Measurements from ENCODE around the gene MOB4.

Gene MOB4

DNA sequence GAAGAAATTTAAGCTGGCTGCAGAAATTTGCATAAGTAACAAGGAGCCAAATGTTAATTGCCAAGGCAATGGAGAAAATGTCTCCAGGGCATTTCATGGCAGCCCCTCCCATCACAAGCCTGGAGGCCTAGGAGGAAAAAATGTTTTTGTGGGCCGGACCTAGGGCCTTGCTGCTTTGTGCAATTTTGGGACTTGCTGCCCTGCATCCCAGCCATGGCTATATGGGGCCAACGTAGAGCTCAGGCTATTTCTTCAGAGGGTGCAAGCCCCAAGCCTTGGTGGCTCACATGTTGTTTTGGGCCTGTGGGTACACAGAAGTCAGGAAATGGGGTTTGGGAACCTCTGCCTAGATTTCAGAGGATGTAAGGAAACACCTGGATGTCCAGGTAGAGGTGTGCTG, 57.7 kb downstream of the MOB4 start:
- H3K9me3 ChIP-seq (ENCODE audit: control insufficient read depth, low read length), result peaks cover 5% of the 10 kb centered on the region
- 98% methylated on average over 2 of the region's 2 CpGs for WGBS
- no peak overlapping the region for H4K8ac ChIP-seq (ENCODE audit: low read length)
- no peak overlapping the region for H3K4me2 ChIP-seq (ENCODE audit: low read length, poor library complexity, severe bottlenecking)
- H2BK12ac ChIP-seq (ENCODE audit: low read length in 2 of 2), result no peak overlapping the region
- DNase-seq, result no peak
- no peak overlapping the region for H3K27ac ChIP-seq (ENCODE audit: low read length, poor library complexity, severe bottlenecking)
- no peak overlapping the region for H3K23ac ChIP-seq (ENCODE audit: low read length in 2 of 2)
- no peak overlapping the region for H3K14ac ChIP-seq (ENCODE audit: low read length in 2 of 2)
- no peaks in the 10 kb centered on the region for H3K27me3 ChIP-seq (ENCODE audit: control insufficient read depth in 1 of 2, insufficient read depth in 1 of 2, low read length in 2 of 2)
- H3K9ac ChIP-seq (ENCODE audit: low read length), result no peak overlapping the region
- no peak overlapping the region for H2BK120ac ChIP-seq (ENCODE audit: low read depth, low read length)
- no peak overlapping the region for H2BK5ac ChIP-seq (ENCODE audit: low read depth, low read length, poor library complexity, severe bottlenecking)
- H3K18ac ChIP-seq (ENCODE audit: low read depth in 1 of 2, low read length in 2 of 2), result no peak overlapping the region
- H4K91ac ChIP-seq (ENCODE audit: low read length), result no peak overlapping the region
- H3K4ac ChIP-seq (ENCODE audit: low read depth in 1 of 2, low read length in 2 of 2), result no peak overlapping the region
- no peak overlapping the region for H3K4me3 ChIP-seq (ENCODE audit: insufficient read depth in 1 of 2, low read depth in 1 of 2, low read length in 2 of 2)
- no peak overlapping the region for H2AFZ ChIP-seq (ENCODE audit: low read depth, low read length)
- peaks cover 4% of the 10 kb centered on the region for H3K79me1 ChIP-seq (replicated peaks; ENCODE audit: low read length, poor library complexity, severe bottlenecking)
- peaks cover 10 to 13% of the 10 kb centered on the region in 2 experiments for H3K36me3 ChIP-seq (ENCODE audit: control insufficient read depth in 1 of 2, insufficient read depth in 2 of 2, low read depth in 1 of 2, low read length in 2 of 2)
- peaks cover 8% of the 10 kb centered on the region for H3K4me1 ChIP-seq (ENCODE audit: control insufficient read depth, insufficient read depth, low read depth, low read length)
- no peak overlapping the region for H2BK15ac ChIP-seq (ENCODE audit: low read depth, poor library complexity, severe bottlenecking)
- H2AK5ac ChIP-seq (ENCODE audit: low read length, severe bottlenecking), result no peak overlapping the region

- no peak overlapping the region for H2BK12ac ChIP-seq (ENCODE audit: low read length in 2 of 2)
- no peak overlapping the region for H2BK120ac ChIP-seq (ENCODE audit: low read depth, low read length)
- H3K27me3 ChIP-seq (ENCODE audit: control insufficient read depth in 1 of 2, insufficient read depth in 1 of 2, low read length in 2 of 2), result no peaks in the 10 kb centered on the region
- H3K4me2 ChIP-seq (ENCODE audit: low read length, poor library complexity, severe bottlenecking), result no peak overlapping the region
- peaks cover 4% of the 10 kb centered on the region for H3K79me1 ChIP-seq (replicated peaks; ENCODE audit: low read length, poor library complexity, severe bottlenecking)
- H3K4me1 ChIP-seq (ENCODE audit: control insufficient read depth, insufficient read depth, low read depth, low read length), result peaks cover 8% of the 10 kb centered on the region
- H4K91ac ChIP-seq (ENCODE audit: low read length), result no peak overlapping the region
- H3K23ac ChIP-seq (ENCODE audit: low read length in 2 of 2), result no peak overlapping the region
- H4K8ac ChIP-seq (ENCODE audit: low read length), result no peak overlapping the region
- no peak overlapping the region for H3K18ac ChIP-seq (ENCODE audit: low read depth in 1 of 2, low read length in 2 of 2)
- H3K27ac ChIP-seq (ENCODE audit: low read length, poor library complexity, severe bottlenecking), result peak overlapping the region; percentile 65
- peak; percentile 14 for DNase-seq
- H3K9ac ChIP-seq (ENCODE audit: low read length), result peak overlapping the region; percentile 54
- H2BK15ac ChIP-seq (ENCODE audit: low read depth, poor library complexity, severe bottlenecking), result no peak overlapping the region
- no peak overlapping the region for H2AK5ac ChIP-seq (ENCODE audit: low read length, severe bottlenecking)
- peaks cover 10% of the 10 kb centered on the region in 2 experiments for H3K36me3 ChIP-seq (ENCODE audit: control insufficient read depth in 1 of 2, insufficient read depth in 2 of 2, low read depth in 1 of 2, low read length in 2 of 2)
- H3K9me3 ChIP-seq (ENCODE audit: control insufficient read depth, low read length), result peaks cover 5% of the 10 kb centered on the region
- peak overlapping the region in 1 of 2 experiments; percentile 30 for H3K4me3 ChIP-seq (ENCODE audit: insufficient read depth in 1 of 2, low read depth in 1 of 2, low read length in 2 of 2)
- 94% methylated on average over 2 of the region's 2 CpGs for WGBS
- H3K14ac ChIP-seq (ENCODE audit: low read length in 2 of 2), result no peak overlapping the region
- no peak overlapping the region for H2AFZ ChIP-seq (ENCODE audit: low read depth, low read length)
- H2BK5ac ChIP-seq (ENCODE audit: low read depth, low read length, poor library complexity, severe bottlenecking), result no peak overlapping the region
- H3K4ac ChIP-seq (ENCODE audit: low read depth in 1 of 2, low read length in 2 of 2), result no peak overlapping the region
These were observed 60.1 kb downstream of the MOB4 start for GRCh38 chr2:197575987-197576386.

DNA sequence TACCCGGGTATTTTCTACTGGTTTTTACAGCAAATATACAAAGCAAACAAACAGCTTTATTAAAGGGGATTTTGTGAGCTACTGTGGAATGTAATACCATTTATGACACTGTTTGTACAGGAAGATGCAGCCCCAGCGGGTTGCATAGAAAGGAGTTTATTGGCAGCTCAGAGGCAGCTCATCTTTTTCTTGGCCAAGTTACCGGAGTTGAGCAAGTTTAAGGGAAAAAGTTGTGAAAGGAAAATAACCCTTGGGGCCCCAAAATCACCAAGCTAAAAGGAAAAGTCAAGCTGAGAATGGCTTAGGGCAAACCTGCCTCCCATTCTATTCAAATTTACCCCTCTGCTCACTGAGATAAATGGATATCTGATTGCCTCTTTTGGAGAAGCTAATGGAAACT, 60.8 kb downstream of the MOB4 start:
- Histone ChIP-seq H3K4me1 (ENCODE audit: control insufficient read depth, insufficient read depth, low read depth, low read length) (peaks cover 8% of the 10 kb centered on the region), H3K4me3 (ENCODE audit: insufficient read depth in 1 of 2, low read depth in 1 of 2, low read length in 2 of 2) (peak overlapping the region in 1 of 2 experiments; percentile 30), H3K4me2 (ENCODE audit: low read length, poor library complexity, severe bottlenecking) (no peak overlapping the region), H2BK15ac (ENCODE audit: low read depth, poor library complexity, severe bottlenecking) (no peak overlapping the region), H3K23ac (ENCODE audit: low read length in 2 of 2) (no peak overlapping the region), H3K14ac (ENCODE audit: low read length in 2 of 2) (no peak overlapping the region), H3K9me3 (ENCODE audit: control insufficient read depth, low read length) (peaks cover 5% of the 10 kb centered on the region), H3K27ac (ENCODE audit: low read length, poor library complexity, severe bottlenecking) (peak overlapping the region; percentile 55), H4K8ac (ENCODE audit: low read length) (no peak overlapping the region), H4K91ac (ENCODE audit: low read length) (no peak overlapping the region), H3K18ac (ENCODE audit: low read depth in 1 of 2, low read length in 2 of 2) (no peak overlapping the region), H3K79me1 (replicated peaks; ENCODE audit: low read length, poor library complexity, severe bottlenecking) (peaks cover 4% of the 10 kb centered on the region), H3K4ac (ENCODE audit: low read depth in 1 of 2, low read length in 2 of 2) (no peak overlapping the region), H2BK5ac (ENCODE audit: low read depth, low read length, poor library complexity, severe bottlenecking) (no peak overlapping the region), H3K9ac (ENCODE audit: low read length) (peak overlapping the region; percentile 54), H2BK12ac (ENCODE audit: low read length in 2 of 2) (no peak overlapping the region), H2BK120ac (ENCODE audit: low read depth, low read length) (no peak overlapping the region), H3K36me3 (ENCODE audit: control insufficient read depth in 1 of 2, insufficient read depth in 2 of 2, low read depth in 1 of 2, low read length in 2 of 2) (peaks cover 10% of the 10 kb centered on the region in 2 experiments), H2AFZ (ENCODE audit: low read depth, low read length) (no peak overlapping the region), H3K27me3 (ENCODE audit: control insufficient read depth in 1 of 2, insufficient read depth in 1 of 2, low read length in 2 of 2) (no peaks in the 10 kb centered on the region), H2AK5ac (ENCODE audit: low read length, severe bottlenecking) (no peak overlapping the region)
- WGBS, result 93% methylated on average over 2 of the region's 3 CpGs
- DNase-seq, result no peak

DNA sequence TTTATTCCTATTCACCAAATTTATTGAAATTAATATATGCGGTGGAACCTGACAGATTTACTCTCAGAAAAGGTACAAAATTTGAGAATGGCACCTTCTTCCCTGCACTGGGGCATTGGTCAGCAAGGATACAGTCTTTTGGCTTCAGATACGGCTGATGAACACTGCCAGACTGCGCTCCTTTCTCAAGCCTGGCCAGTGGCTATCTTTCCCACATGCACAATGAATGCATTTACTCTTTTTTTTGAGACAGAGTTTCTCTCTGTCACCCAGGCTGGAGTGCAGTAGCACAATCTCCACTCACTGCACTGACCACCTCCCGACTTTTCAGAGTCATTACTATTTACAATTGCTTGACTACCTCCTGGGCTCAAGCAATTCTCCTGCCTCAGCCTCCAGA, 61.6 kb downstream of the MOB4 start:
- H3K4me1 ChIP-seq (ENCODE audit: control insufficient read depth, insufficient read depth, low read depth, low read length), result peaks cover 5% of the 10 kb centered on the region

More for the DNA sequence above, 61.6 kb downstream of the MOB4 start:
- H3K4ac ChIP-seq (ENCODE audit: low read depth in 1 of 2, low read length in 2 of 2), result no peak overlapping the region
- H4K91ac ChIP-seq (ENCODE audit: low read length), result no peak overlapping the region
- no peak overlapping the region for H3K18ac ChIP-seq (ENCODE audit: low read depth in 1 of 2, low read length in 2 of 2)
- no peak overlapping the region for H3K27ac ChIP-seq (ENCODE audit: low read length, poor library complexity, severe bottlenecking)
- H2BK15ac ChIP-seq (ENCODE audit: low read depth, poor library complexity, severe bottlenecking), result no peak overlapping the region
- no peak overlapping the region for H3K23ac ChIP-seq (ENCODE audit: low read length in 2 of 2)
- H2AFZ ChIP-seq (ENCODE audit: low read depth, low read length), result no peak overlapping the region
- WGBS, result 97% methylated on average over 4 of the region's 4 CpGs
- no peak for DNase-seq
- H3K9me3 ChIP-seq (ENCODE audit: control insufficient read depth, low read length), result peaks cover 5% of the 10 kb centered on the region
- no peak overlapping the region for H3K4me3 ChIP-seq (ENCODE audit: insufficient read depth in 1 of 2, low read depth in 1 of 2, low read length in 2 of 2)
- no peaks in the 10 kb centered on the region for H3K27me3 ChIP-seq (ENCODE audit: control insufficient read depth in 1 of 2, insufficient read depth in 1 of 2, low read length in 2 of 2)
- no peak overlapping the region for H2BK12ac ChIP-seq (ENCODE audit: low read length in 2 of 2)
- peaks cover 4% of the 10 kb centered on the region for H3K79me1 ChIP-seq (replicated peaks; ENCODE audit: low read length, poor library complexity, severe bottlenecking)
- no peak overlapping the region for H2AK5ac ChIP-seq (ENCODE audit: low read length, severe bottlenecking)
- H4K8ac ChIP-seq (ENCODE audit: low read length), result no peak overlapping the region
- H3K9ac ChIP-seq (ENCODE audit: low read length), result no peak overlapping the region
- no peak overlapping the region for H3K4me2 ChIP-seq (ENCODE audit: low read length, poor library complexity, severe bottlenecking)
- no peak overlapping the region for H3K14ac ChIP-seq (ENCODE audit: low read length in 2 of 2)
- H2BK5ac ChIP-seq (ENCODE audit: low read depth, low read length, poor library complexity, severe bottlenecking), result no peak overlapping the region
- H2BK120ac ChIP-seq (ENCODE audit: low read depth, low read length), result no peak overlapping the region
- H3K36me3 ChIP-seq (ENCODE audit: control insufficient read depth in 1 of 2, insufficient read depth in 2 of 2, low read depth in 1 of 2, low read length in 2 of 2), result peaks cover 5 to 10% of the 10 kb centered on the region in 2 experiments
